ENCODE data around the gene CD151. TPM values are rescaled to one million over a fixed set of nuclear protein-coding genes. Genes with fewer than 3 reads are reported as not detected.

CD151 gene
- total RNA-seq, 1 experiment from 2014 or later, result 296 TPM

- CTCF ChIA-PET, result interaction anchor here (0.9 to 1.8 kb wide), 4 partner anchors 7 to 17 kb away, joined by 3 to 8 read pairs (median 5); partner anchors contain the start of gene TSPAN4
Measured at GRCh38 chr11:855796-856195, 23.0 kb downstream of the CD151 start.

More at GRCh38 chr11:855796-856195, 23.0 kb downstream of the CD151 start:
- TF ChIP-seq FOSL1 (IDR thresholded peaks at IDR 0.05; ENCODE audit: low read depth) (no peak), EZH2phosphoT487 (IDR thresholded peaks at IDR 0.05; ENCODE audit: borderline replicate concordance) (no peak), CBX3 (IDR thresholded peaks at IDR 0.05; ENCODE audit: low read depth) (no peak), POLR2AphosphoS5 (IDR thresholded peaks at IDR 0.05; ENCODE audit: low read depth, low read length) (no peak), ZBTB33 (IDR thresholded peaks at IDR 0.05; ENCODE audit: extremely low read depth, insufficient replicate concordance, low read length) (no peak), SRF (IDR thresholded peaks at IDR 0.05; ENCODE audit: low read depth) (no peak), MAX (IDR thresholded peaks at IDR 0.05) (no peak), ZNF274 (IDR thresholded peaks at IDR 0.05; ENCODE audit: low read depth, low read length) (no peak), ZFX (IDR thresholded peaks at IDR 0.05) (no peak), SP1 (IDR thresholded peaks at IDR 0.05; ENCODE audit: low read depth) (no peak), CEBPB (IDR thresholded peaks at IDR 0.05; ENCODE audit: low read depth) (no peak), CTCF (IDR thresholded peaks at IDR 0.05 in 2 of 3, conservative IDR thresholded peaks at IDR 0.05 in 1 of 3; ENCODE audit: borderline replicate concordance in 1 of 3, insufficient read depth in 1 of 3, low read depth in 2 of 3, low read length in 2 of 3) (no peak), ATF3 (IDR thresholded peaks at IDR 0.05) (no peak), RAD21 (IDR thresholded peaks at IDR 0.05; ENCODE audit: low read depth) (no peak)
- ChIA-PET POLR2A (interaction anchor here (0.9 kb wide), 1 partner anchor 10 kb away, joined by 3 read pairs; no protein-coding TSS in a partner anchor), RAD21 (ENCODE audit: low non-redundant PET in 1 of 2, low total read pairs in 2 of 2, uncharacterized antibody in 2 of 2, unreplicated experiment in 2 of 2) (no interaction called here)
- DNase-seq (ENCODE audit: low read depth, low spot score) (no peak), ATAC-seq (no peak)
- H4K20me1 ChIP-seq (ENCODE audit: insufficient read depth), result no peaks in the 10 kb centered on the region
- no peak overlapping the region for H3K4me3 ChIP-seq (replicated peaks in 1 of 2; ENCODE audit: low read depth in 1 of 2, low read length in 2 of 2)
- intact Hi-C loops (cut with micrococcal nuclease), result no loop called here
- no peak overlapping the region for H3K4me2 ChIP-seq (ENCODE audit: low read length)
- H3K27ac ChIP-seq (ENCODE audit: low read depth, low read length), result no peak overlapping the region
- no peaks in the 10 kb centered on the region for H3K36me3 ChIP-seq (ENCODE audit: control insufficient read depth in 1 of 2, insufficient read depth in 2 of 2, low read length in 2 of 2)
- H2AFZ ChIP-seq (ENCODE audit: low read depth, low read length, poor library complexity, severe bottlenecking), result no peak overlapping the region
- no peaks in the 10 kb centered on the region for H3K9me2 ChIP-seq (ENCODE audit: insufficient read depth)
- H3K79me2 ChIP-seq (ENCODE audit: insufficient read depth, low read length), result no peaks in the 10 kb centered on the region
- no peak overlapping the region for H3K9ac ChIP-seq (ENCODE audit: low read length)
- H3K4me1 ChIP-seq (ENCODE audit: control insufficient read depth in 1 of 2, insufficient read depth in 2 of 2, low read length in 2 of 2), result peaks cover 7 to 17% of the 10 kb centered on the region in 2 experiments
- no peaks in the 10 kb centered on the region for H3K27me3 ChIP-seq (ENCODE audit: insufficient read depth, low read length)
- H3K9me3 ChIP-seq (ENCODE audit: control insufficient read depth in 1 of 2, insufficient read depth in 1 of 2, low read depth in 1 of 2, low read length in 2 of 2), result no peaks in the 10 kb centered on the region
- no TSS peak for BruUV-seq (replicated peaks)
